Left colon (tissue), 2 donors: ENCODE measurements around the gene RBM42. TPM values are rescaled to one million over a fixed set of nuclear protein-coding genes. Genes with fewer than 3 reads are reported as not detected.

Experiments used
- ATAC-seq: fragments of 200-7000 bp; cut with Tn5 transposase; one replicate; pipeline ENCODE4 v1.9.1; 2020; ENCODE audit warnings: mild to moderate bottlenecking, moderate library complexity
- DNase-seq, 2 donors: peaks; one replicate each; pipeline ENCODE4 v3.0.0-alpha.2; 2020
- intact Hi-C, 2 donors: fragments of 100-400 bp; cut with DNase I in 1 of 2; cut with micrococcal nuclease in 1 of 2; formaldehyde crosslinking; loops; one replicate each; pipeline versions ENCODE4 v1.11.2 to v1.14.0; 2022; cut with DNase I, micrococcal nuclease
- total RNA-seq, 2 donors: library from RNA; stranded (reverse); fragmentation: NEBNext Ultra II Directional; extraction: Animal tissue kit (Norgen Biotek cat#: 25700); gene quantifications; one replicate each; pipeline ENCODE4 v1.2.1, GENCODE V29; 2021
- donor health status: DM: no; HTN: no; CAD: no.
- donor health status: DM: yes; HTN: yes; CAD: no.

The RBM42 gene
- total RNA-seq, 2 donors from 2014 or later: 66.5 to 73.7 TPM

- intact Hi-C loops: no loop called here
- ATAC-seq (no peak), DNase-seq (no peak)
These were observed 13.8 kb upstream of the RBM42 start for GRCh38 chr19:35615036-35615435.

GRCh38 chr19:35618857-35619256 lies 10.0 kb upstream of the RBM42 start:
- DNase-seq (no peak), ATAC-seq (no peak)
- intact Hi-C loops: no loop called here

GRCh38 chr19:35619290-35619923 lies 9.4 kb upstream of the RBM42 start:
- no peak for DNase-seq
- ATAC-seq: no peak
- intact Hi-C loops: no loop called here

- ATAC-seq (no peak), DNase-seq (no peak)
- intact Hi-C loops: no loop called here
These were observed 8.8 kb upstream of the RBM42 start for GRCh38 chr19:35620001-35620400.

GRCh38 chr19:35621708-35622107 lies 7.1 kb upstream of the RBM42 start:
- DNase-seq (no peak), ATAC-seq (no peak)
- intact Hi-C loops: no loop called here

GRCh38 chr19:35622750-35623149 lies 6.1 kb upstream of the RBM42 start:
- intact Hi-C loops: no loop called here
- DNase-seq (no peak), ATAC-seq (no peak)

- intact Hi-C loops: no loop called here
- no peak for ATAC-seq
- no peak for DNase-seq
These were observed 5.4 kb upstream of the RBM42 start for GRCh38 chr19:35623327-35624010.

GRCh38 chr19:35628264-35628564 lies 622 bp upstream of the RBM42 start:
- DNase-seq: no peak
- intact Hi-C loops: no loop called here
- no peak for ATAC-seq

- ATAC-seq (no peak), DNase-seq (no peak)
- intact Hi-C loops: no loop called here
These were observed 447 bp downstream of the RBM42 start for GRCh38 chr19:35629332-35629633.

GRCh38 chr19:35633727-35634440 lies 5.0 kb downstream of the RBM42 start:
- intact Hi-C loops: no loop called here
- DNase-seq (no peak), ATAC-seq (no peak)

GRCh38 chr19:35636651-35637050 lies 7.8 kb downstream of the RBM42 start:
- intact Hi-C loops: no loop called here
- no peak for ATAC-seq

GRCh38 chr19:35637165-35637564 lies 8.3 kb downstream of the RBM42 start:
- intact Hi-C loops: no loop called here
- DNase-seq (no peak), ATAC-seq (no peak)

More at GRCh38 chr19:35636651-35637050, 7.8 kb downstream of the RBM42 start:
- DNase-seq: no peak

- intact Hi-C loops: no loop called here
- DNase-seq (no peak), ATAC-seq (no peak)
These were observed 10.4 kb downstream of the RBM42 start for GRCh38 chr19:35639321-35639639.

- no peak for DNase-seq
- ATAC-seq: no peak
- intact Hi-C loops: no loop called here
These were observed 11.0 kb downstream of the RBM42 start for GRCh38 chr19:35639863-35640262.

- no peak for ATAC-seq
- intact Hi-C loops: no loop called here
- peak; percentile 35 to 37 for DNase-seq
These were observed 12.8 kb downstream of the RBM42 start, which contains the start of gene ETV2 for GRCh38 chr19:35641515-35642151. ETV2 (plus strand) TSS chr19:35641745; CDS start chr19:35642461, 716 bp downstream.

GRCh38 chr19:35642312-35642711 lies 13.5 kb downstream of the RBM42 start:
- no peak for ATAC-seq
- intact Hi-C loops: no loop called here
- DNase-seq: no peak

GRCh38 chr19:35642798-35643254 lies 14.0 kb downstream of the RBM42 start:
- DNase-seq: peak in 1 of 2 donors; percentile 36
- intact Hi-C loops: no loop called here

GRCh38 chr19:35643255-35644205 lies 14.7 kb downstream of the RBM42 start:
- DNase-seq (peak; percentile 88 to 90), ATAC-seq (peak; percentile 67)
- intact Hi-C loops: no loop called here

More at GRCh38 chr19:35642798-35643254, 14.0 kb downstream of the RBM42 start:
- ATAC-seq: no peak
